Measurements from ENCODE around the gene ERC1. TPM values are rescaled to one million over a fixed set of nuclear protein-coding genes. Genes with fewer than 3 reads are reported as not detected.
A peak's percentile ranks its signal among the peaks of the same experiment; 100 is the strongest.

The ERC1 gene
- total RNA-seq, 2 experiments from 2014 or later: 40.1 to 49.6 TPM

DNA sequence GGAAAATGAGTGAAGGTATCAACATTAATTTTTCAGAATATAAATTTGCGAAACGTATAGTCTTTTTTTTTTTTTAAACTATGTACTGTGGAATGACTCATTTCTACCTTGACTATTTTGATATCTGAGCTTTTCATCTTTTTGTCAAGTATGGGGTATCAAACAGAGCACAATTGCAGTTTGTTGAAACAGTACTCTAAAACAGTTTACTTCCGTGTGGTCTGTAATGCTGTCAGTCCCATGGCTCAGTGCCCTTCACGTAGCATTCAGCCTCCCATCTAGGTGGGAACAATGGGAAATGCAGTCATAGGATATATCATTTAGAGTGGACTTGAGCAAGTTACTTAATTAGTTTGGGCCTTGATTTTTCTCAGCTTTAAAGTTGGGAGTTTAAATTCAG lies 139.5 kb downstream of the ERC1 start:
- DNase-seq (no peak), ATAC-seq (ENCODE audit: poor library complexity) (no peak)
- ChIA-PET CTCF (interaction anchor here (2.7 kb wide), 1 partner anchor 13 kb away, joined by 9 read pairs; no protein-coding TSS in a partner anchor), POLR2A (no interaction called here)
- Histone ChIP-seq H3K36me3 (ENCODE audit: insufficient read depth, low read length) (no peaks in the 10 kb centered on the region), H3K27ac (ENCODE audit: low read depth in 1 of 2, low read length in 2 of 2) (no peak overlapping the region), H3K27me3 (ENCODE audit: control insufficient read depth in 1 of 2, insufficient read depth in 2 of 2, low read length in 2 of 2) (no peaks in the 10 kb centered on the region), H3K4me1 (ENCODE audit: insufficient read depth, low read length) (peaks cover 10% of the 10 kb centered on the region), H3K9me3 (ENCODE audit: control insufficient read depth in 1 of 2, insufficient read depth in 1 of 2, low read length in 2 of 2) (no peaks in the 10 kb centered on the region), H3K4me3 (ENCODE audit: low read length) (no peak overlapping the region)
- TF ChIP-seq, protein P1, sequence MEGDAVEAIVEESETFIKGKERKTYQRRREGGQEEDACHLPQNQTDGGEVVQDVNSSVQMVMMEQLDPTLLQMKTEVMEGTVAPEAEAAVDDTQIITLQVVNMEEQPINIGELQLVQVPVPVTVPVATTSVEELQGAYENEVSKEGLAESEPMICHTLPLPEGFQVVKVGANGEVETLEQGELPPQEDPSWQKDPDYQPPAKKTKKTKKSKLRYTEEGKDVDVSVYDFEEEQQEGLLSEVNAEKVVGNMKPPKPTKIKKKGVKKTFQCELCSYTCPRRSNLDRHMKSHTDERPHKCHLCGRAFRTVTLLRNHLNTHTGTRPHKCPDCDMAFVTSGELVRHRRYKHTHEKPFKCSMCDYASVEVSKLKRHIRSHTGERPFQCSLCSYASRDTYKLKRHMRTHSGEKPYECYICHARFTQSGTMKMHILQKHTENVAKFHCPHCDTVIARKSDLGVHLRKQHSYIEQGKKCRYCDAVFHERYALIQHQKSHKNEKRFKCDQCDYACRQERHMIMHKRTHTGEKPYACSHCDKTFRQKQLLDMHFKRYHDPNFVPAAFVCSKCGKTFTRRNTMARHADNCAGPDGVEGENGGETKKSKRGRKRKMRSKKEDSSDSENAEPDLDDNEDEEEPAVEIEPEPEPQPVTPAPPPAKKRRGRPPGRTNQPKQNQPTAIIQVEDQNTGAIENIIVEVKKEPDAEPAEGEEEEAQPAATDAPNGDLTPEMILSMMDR (IDR thresholded peaks at IDR 0.05): no peak
- Mint-ChIP-seq H3K9me3 (no peaks in the 10 kb centered on the region), H3K27me3 (no peaks in the 10 kb centered on the region), H3K36me3 (ENCODE audit: low read depth) (peaks cover 10% of the 10 kb centered on the region), H3K4me1 (ENCODE audit: low read depth) (peaks cover 57% of the 10 kb centered on the region), H3K4me3 (no peak overlapping the region), H3K27ac (no peak overlapping the region)
- intact Hi-C loops (cut with DNase I, micrococcal nuclease): no loop called here

DNA sequence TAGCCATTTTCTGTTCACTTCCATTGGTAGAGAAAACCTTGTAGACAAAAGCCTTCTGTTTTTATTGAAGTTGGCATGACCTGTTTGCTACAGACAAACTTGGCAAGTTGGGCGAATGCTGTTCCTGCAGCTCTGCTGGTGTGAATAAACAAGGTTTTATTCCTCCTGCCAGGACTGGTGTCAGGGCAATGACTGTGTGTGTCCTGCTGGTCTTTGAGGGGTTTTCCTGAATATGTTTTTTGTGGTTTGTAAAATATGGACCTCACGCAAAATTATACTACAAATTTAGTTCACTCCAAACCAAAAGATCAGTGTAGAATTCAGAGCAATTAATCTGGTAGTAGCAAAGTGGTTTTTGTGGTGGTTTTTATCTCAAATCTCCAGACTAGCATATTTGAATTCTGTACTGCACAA lies 140.8 kb downstream of the ERC1 start:
- ChIA-PET POLR2A (no interaction called here), CTCF (no interaction called here)
- H3K9me3 Mint-ChIP-seq: no peaks in the 10 kb centered on the region
- intact Hi-C loops (cut with DNase I, micrococcal nuclease): no loop called here
- Histone ChIP-seq H3K9me3 (ENCODE audit: control insufficient read depth in 1 of 2, insufficient read depth in 1 of 2, low read length in 2 of 2) (no peaks in the 10 kb centered on the region), H3K27ac (ENCODE audit: low read depth in 1 of 2, low read length in 2 of 2) (no peak overlapping the region), H3K36me3 (ENCODE audit: insufficient read depth, low read length) (no peaks in the 10 kb centered on the region), H3K27me3 (ENCODE audit: control insufficient read depth in 1 of 2, insufficient read depth in 2 of 2, low read length in 2 of 2) (no peaks in the 10 kb centered on the region), H3K4me3 (ENCODE audit: low read length) (no peak overlapping the region), H3K4me1 (ENCODE audit: insufficient read depth, low read length) (peaks cover 8% of the 10 kb centered on the region)
- no peak for DNase-seq
- no peak for ATAC-seq (ENCODE audit: poor library complexity)
- TF ChIP-seq, protein P1 (IDR thresholded peaks at IDR 0.05): no peak
- peak overlapping the region; percentile 34 for H3K27ac Mint-ChIP-seq
- H3K4me3 Mint-ChIP-seq: no peak overlapping the region
- peaks cover 49% of the 10 kb centered on the region for H3K4me1 Mint-ChIP-seq (ENCODE audit: low read depth)
- H3K27me3 Mint-ChIP-seq: no peaks in the 10 kb centered on the region
- H3K36me3 Mint-ChIP-seq (ENCODE audit: low read depth): peaks cover 10% of the 10 kb centered on the region

DNA sequence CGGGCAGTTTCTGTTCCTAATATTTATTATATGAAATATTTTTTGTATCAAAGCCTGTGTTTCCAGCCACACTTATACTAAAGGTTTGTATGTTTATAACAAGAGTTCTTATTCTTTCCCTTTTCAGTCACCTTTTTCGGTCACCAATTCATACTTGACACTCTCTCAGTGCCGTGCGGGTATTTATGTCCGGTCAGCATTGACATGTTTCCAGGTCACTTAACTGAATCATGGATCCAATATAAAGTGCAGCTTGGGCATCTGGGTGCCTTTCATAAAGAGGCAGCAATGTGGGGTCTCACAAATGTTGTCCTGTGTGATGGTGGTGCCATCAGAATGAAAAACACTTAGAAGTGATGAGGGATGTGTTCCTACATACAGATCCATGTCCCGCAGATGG lies 141.3 kb downstream of the ERC1 start:
- CTCF ChIA-PET: no interaction called here
- intact Hi-C loops (cut with DNase I, micrococcal nuclease): no loop called here

More for the DNA sequence above, 141.3 kb downstream of the ERC1 start:
- Histone ChIP-seq H3K4me1 (ENCODE audit: insufficient read depth, low read length) (peaks cover 8% of the 10 kb centered on the region), H3K27me3 (ENCODE audit: control insufficient read depth in 1 of 2, insufficient read depth in 2 of 2, low read length in 2 of 2) (no peaks in the 10 kb centered on the region), H3K27ac (ENCODE audit: low read depth in 1 of 2, low read length in 2 of 2) (no peak overlapping the region), H3K9me3 (ENCODE audit: control insufficient read depth in 1 of 2, insufficient read depth in 1 of 2, low read length in 2 of 2) (no peaks in the 10 kb centered on the region), H3K36me3 (ENCODE audit: insufficient read depth, low read length) (no peaks in the 10 kb centered on the region), H3K4me3 (ENCODE audit: low read length) (no peak overlapping the region)
- H3K36me3 Mint-ChIP-seq (ENCODE audit: low read depth): peaks cover 10% of the 10 kb centered on the region
- TF ChIP-seq, protein P1 (IDR thresholded peaks at IDR 0.05): no peak
- no peaks in the 10 kb centered on the region for H3K9me3 Mint-ChIP-seq
- DNase-seq (no peak), ATAC-seq (ENCODE audit: poor library complexity) (no peak)
- H3K27me3 Mint-ChIP-seq: no peaks in the 10 kb centered on the region
- peaks cover 49% of the 10 kb centered on the region for H3K4me1 Mint-ChIP-seq (ENCODE audit: low read depth)
- POLR2A ChIA-PET: no interaction called here
- H3K27ac Mint-ChIP-seq: peak overlapping the region; percentile 34
- no peak overlapping the region for H3K4me3 Mint-ChIP-seq
